GM18951 (cell line): ENCODE measurements around the gene ELANE.

Source experiments
- POLR2A ChIP-seq: IDR thresholded peaks from 4 replicates; pipeline ENCODE4 v1.6.1; 2011; ENCODE audit warnings: mild to moderate bottlenecking; ENCODE audit not compliant: insufficient read length, insufficient read depth; ENCODE audit errors: extremely low read depth
- in situ Hi-C: fragments of 300-500 bp; cut with MboI; formaldehyde crosslinking; loops from one replicate; pipeline ENCODE4 v1.12.0; 2022; ENCODE audit warnings: low sequenced_read_pairs, mixed read lengths, inconsistent platforms; ENCODE audit not compliant: unreplicated experiment

The ELANE gene

GRCh38 chr19:852136-853013 is at the start of gene ELANE:
ELANE (plus strand) TSS chr19:852303; CDS start chr19:852329, 26 bp downstream.
- TF ChIP-seq POLR2A = no peak
- in situ Hi-C loops = no loop called here

- TF ChIP-seq POLR2A = no peak
- in situ Hi-C loops = no loop called here
Measured at GRCh38 chr19:802498-803098, 49.5 kb upstream of the ELANE start.

DNA sequence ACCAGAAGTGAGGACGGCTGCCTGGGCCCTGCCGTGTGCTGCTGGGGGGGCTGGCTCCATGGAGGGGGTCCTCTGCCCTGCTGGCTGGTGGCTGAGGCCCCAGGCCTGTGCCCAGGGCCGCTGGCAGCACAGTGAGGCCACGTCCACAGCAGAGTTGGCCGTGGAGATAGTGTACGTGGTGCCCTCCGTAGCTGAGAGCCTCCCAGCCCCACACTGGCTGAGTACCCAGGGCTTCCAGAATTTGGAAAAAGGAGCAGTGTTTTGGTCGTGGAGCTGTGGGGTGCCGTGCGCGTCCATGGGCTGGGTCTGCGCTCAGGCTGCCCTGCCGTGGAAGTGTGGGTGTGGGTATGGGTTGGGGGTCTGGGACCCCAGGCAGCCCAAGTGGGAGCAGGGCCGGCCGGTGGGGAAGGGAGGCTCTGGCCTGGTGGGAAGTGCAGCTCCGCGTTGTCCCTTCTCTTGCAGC is 49.0 kb upstream of the ELANE start:
- in situ Hi-C loops = no loop called here
- TF ChIP-seq POLR2A = no peak

DNA sequence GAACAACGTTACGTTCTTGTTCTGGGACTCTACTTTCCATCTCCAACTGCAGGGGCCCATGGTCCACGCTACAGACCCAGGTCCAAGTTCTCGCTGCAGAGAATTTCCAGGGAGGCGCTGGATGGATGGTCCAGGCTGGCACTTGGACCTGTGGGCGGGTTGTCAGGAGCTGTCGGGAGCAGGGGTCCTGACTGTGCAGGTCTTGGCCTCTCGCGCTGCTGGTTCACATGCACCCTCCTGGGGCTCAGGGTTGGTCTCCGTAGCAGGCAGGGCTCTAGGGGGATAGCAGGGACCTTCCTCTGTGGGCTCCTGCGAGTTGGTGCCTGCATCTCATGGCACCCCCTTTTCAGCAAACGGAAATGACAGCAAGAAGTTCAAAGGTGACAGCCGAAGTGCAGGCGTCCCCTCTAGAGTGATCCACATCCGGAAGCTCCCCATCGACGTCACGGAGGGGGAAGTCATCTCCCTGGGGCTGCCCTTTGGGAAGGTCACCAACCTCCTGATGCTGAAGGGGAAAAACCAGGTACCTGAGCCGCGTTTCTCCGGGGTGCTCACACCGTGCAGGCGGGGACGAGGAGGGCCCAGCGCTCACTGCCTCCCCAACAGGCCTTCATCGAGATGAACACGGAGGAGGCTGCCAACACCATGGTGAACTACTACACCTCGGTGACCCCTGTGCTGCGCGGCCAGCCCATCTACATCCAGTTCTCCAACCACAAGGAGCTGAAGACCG is 48.3 kb upstream of the ELANE start:
- no peak for TF ChIP-seq POLR2A
- in situ Hi-C loops = no loop called here

- TF ChIP-seq POLR2A = no peak
- in situ Hi-C loops = no loop called here
Measured at GRCh38 chr19:804419-805165, 47.5 kb upstream of the ELANE start.

DNA sequence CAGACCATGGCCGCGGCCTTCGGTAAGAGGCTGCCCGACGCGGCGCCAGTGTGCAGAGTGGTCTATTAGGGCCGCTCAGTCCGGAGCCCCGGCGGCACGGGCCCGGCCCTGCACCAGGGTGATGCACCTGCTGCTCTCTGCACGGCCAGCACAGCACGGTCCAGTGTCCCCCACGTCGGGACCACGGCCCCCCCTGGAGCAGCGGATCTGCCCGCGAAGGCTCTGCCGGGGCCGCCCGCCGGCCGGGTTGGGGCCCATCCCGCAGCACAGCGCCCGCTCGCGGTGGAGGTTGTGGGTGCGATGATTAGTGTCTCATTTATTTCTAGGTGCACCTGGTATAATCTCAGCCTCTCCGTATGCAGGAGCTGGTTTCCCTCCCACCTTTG is 46.9 kb upstream of the ELANE start:
- no peak for TF ChIP-seq POLR2A
- in situ Hi-C loops = no loop called here

DNA sequence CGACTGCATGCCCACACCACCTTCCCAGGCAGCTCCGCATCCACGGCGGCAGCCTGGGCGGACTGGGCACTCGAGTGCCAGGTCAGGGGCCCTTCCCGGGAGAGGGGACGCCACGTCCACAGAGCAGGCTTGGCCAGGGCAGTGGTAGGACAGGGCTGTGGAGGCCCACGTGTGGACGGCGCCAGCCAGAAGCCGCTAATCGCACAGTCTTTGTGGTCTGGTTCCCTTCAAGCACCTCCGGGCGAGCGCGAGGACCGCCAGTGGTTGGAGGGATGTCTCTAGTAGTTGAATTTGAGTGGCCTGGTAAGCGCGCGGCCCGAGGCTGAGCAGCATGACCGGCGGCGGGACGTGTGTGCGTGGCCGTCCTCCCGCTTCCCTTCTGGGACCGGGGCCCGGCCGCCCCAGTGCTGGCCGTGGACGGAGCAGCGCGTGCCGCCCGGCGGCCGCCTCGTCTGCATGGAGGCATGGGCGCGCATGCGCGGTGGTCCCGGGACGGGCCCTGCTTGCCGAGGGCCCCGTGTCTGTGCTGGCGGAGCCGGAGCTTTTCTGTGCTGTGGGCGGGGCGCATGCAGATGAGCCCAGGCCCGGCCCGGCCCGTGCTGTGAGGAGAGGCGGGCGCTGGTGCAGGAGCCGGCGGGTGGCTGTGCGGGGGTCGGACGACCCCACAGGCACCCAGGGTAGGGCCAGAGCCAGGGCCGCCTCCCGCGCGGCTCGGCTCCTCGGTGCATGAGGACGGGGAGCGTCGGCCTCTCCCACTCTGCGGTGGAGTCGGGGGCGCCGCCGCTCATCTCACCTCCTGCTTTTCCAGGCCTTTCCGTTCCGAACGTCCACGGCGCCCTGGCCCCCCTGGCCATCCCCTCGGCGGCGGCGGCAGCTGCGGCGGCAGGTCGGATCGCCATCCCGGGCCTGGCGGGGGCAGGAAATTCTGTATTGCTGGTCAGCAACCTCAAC is 46.2 kb upstream of the ELANE start:
- TF ChIP-seq POLR2A = no peak
- in situ Hi-C loops = no loop called here

DNA sequence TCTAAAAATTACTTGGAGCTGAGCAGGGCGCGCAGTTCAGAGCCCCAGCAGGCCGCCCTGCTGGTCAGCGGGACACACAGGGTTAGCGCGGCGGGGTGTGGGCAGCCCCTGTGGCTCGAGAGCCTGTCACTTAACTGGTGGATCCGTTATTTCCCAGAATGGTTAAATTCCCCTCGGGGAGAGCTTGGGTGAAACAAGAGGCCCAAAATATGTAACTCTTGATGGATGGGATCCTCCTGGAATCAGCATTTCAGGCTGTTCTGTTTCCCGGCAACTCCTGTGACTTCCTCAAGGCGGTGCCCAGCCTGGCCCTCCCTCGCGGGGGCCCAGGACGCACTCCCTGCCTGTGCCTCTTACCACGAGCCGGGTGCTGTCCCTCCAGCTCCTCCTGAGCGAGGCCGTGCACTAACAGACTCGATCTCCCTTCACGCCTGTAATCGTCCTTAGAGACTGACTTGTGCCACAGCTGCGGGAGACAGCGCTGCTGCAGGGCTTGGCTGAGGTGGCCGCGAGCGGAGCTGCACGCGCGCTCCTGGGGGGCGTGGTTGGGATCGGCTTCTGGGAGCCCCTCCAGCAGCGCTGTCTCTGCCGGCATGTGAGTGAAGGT is 45.2 kb upstream of the ELANE start:
- TF ChIP-seq POLR2A = no peak
- in situ Hi-C loops = no loop called here

GRCh38 chr19:807627-808422 is 44.3 kb upstream of the ELANE start:
- TF ChIP-seq POLR2A = no peak
- in situ Hi-C loops = no loop called here

DNA sequence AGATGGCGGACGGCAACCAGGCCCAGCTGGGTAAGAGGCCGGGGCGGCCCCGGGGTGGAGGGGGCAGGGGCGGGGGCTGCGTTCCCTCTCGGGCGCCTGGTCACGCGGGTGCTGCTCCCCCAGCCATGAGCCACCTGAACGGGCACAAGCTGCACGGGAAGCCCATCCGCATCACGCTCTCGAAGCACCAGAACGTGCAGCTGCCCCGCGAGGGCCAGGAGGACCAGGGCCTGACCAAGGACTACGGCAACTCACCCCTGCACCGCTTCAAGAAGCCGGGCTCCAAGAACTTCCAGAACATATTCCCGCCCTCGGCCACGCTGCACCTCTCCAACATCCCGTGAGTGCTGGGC is 43.7 kb upstream of the ELANE start:
- TF ChIP-seq POLR2A = no peak
- in situ Hi-C loops = no loop called here

DNA sequence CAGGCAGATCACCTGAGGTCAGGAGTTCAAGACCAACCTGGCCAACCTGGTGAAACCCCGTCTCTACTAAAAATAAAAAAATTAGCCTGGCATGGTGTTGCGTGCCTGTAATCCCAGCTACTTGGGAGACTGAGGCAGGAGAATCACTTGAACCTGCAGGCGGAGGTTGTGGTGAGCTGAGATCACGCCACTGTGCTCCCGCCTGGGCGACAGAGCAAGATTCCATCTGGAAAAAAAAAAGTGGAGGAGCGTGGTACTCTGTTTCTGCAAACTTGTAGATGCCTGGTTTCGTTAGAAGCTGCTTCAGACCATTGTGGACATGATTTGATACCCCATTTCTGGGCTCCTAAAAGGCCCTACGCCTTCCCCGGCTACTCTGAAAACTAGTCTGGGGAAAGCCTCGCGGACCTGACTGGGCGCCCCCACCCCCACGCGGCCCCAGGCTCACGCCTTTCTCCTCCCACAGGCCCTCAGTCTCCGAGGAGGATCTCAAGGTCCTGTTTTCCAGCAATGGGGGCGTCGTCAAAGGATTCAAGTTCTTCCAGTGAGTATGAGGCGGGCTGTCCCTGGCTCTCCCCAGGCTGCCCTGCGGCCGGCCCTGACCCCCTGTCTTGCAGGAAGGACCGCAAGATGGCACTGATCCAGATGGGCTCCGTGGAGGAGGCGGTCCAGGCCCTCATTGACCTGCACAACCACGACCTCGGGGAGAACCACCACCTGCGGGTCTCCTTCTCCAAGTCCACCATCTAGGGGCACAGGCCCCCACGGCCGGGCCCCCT is 41.8 kb upstream of the ELANE start:
- in situ Hi-C loops = no loop called here
- TF ChIP-seq POLR2A = no peak
